ENCODE measurements around the gene PTPN3.

DNA sequence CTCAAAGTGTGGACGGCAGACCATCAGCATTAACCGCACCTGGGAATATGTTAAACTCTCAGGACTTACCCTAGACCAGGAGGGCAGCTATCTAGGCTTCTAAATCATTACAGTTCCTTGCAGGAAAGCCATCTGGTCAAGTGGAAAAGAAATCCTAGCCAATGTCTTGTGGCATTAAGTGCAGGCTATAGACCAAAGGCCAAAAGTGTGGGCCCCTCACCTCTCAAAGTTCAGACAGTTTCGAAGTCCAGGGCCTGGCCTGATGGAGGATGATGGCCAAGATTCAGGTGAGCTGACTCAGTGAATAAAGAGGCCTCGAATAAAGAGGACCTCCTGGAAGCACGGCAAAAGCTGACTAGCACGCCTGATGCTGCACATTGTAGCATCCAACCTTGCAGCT lies 24.0 kb upstream of the PTPN3 start:
- TF ChIP-seq ZNF274 (IDR thresholded peaks at IDR 0.05; ENCODE audit: low read depth, low read length) (no peak), YY1 (IDR thresholded peaks at IDR 0.05; ENCODE audit: insufficient read depth, insufficient read length) (no peak)
